GM10266 (cell line): ENCODE results near the gene C2CD2.

ENCODE experiments used
- DNase-seq: peaks from one replicate; pipeline ENCODE4 v3.0.0; 2012; ENCODE audit errors: extremely low spot score
- TF ChIP-seq, protein P1 (sequence below): IDR thresholded peaks from 2 replicates; pipeline ENCODE4 v1.5.1; 2012; ENCODE audit warnings: mild to moderate bottlenecking, low read depth; ENCODE audit not compliant: control insufficient read depth, insufficient read depth; ENCODE audit errors: missing control alignments

The C2CD2 gene

GRCh38 chr21:41850085-41850484, 103.7 kb downstream of the C2CD2 start:
- TF ChIP-seq, protein P1, sequence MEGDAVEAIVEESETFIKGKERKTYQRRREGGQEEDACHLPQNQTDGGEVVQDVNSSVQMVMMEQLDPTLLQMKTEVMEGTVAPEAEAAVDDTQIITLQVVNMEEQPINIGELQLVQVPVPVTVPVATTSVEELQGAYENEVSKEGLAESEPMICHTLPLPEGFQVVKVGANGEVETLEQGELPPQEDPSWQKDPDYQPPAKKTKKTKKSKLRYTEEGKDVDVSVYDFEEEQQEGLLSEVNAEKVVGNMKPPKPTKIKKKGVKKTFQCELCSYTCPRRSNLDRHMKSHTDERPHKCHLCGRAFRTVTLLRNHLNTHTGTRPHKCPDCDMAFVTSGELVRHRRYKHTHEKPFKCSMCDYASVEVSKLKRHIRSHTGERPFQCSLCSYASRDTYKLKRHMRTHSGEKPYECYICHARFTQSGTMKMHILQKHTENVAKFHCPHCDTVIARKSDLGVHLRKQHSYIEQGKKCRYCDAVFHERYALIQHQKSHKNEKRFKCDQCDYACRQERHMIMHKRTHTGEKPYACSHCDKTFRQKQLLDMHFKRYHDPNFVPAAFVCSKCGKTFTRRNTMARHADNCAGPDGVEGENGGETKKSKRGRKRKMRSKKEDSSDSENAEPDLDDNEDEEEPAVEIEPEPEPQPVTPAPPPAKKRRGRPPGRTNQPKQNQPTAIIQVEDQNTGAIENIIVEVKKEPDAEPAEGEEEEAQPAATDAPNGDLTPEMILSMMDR, result no peak
- DNase-seq, result no peak

DNA sequence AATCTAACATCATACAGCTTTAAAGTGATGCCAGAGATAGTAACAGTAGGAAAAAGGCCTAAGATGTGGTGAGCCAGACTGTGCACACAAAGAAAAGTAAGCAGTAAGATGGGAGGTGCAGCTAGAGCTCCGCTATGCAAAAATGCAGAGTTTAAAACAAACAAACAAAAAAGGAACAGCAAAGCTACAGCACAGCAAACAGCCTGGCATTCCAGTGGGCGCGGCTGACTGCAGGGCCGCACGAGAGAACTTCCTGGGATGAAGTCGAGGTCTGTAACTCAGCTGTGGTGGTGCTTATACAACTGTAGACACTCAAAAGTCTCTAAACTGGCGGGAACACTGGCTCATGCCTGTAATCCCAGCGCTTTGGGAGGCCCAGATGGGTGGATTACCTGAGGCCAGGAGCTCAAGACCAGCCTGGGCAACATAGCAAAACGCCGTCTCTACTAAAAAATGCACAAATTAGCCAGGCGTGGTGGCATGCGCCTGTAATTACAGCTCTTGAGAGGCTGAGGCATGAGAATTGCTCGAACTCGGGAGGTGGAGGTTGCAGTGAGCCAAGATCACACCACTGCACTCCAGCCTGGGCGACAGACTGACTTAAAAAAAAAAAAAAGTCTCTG, 104.7 kb downstream of the C2CD2 start:
- DNase-seq, result no peak
- TF ChIP-seq, protein P1, result no peak

DNA sequence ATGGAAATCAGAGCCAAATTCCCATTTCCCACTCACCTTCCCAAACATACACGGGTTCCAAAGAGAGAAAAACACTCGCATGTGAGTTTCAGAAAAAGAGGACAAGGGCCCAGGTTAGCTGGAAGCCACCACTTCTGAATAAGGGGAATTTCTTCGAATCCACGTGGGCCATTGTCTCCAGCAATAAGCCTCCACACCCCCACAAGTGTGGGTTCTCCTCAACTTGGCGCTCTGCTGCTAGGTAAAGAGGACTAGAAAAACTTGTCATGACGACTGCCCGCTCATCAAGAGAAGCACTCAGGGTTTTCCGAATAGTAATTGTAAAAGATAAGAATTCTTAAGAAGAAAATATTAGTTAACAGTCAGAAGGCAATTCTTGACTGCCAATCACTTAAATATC, 105.3 kb downstream of the C2CD2 start:
- TF ChIP-seq, protein P1, result no peak
- no peak for DNase-seq

DNA sequence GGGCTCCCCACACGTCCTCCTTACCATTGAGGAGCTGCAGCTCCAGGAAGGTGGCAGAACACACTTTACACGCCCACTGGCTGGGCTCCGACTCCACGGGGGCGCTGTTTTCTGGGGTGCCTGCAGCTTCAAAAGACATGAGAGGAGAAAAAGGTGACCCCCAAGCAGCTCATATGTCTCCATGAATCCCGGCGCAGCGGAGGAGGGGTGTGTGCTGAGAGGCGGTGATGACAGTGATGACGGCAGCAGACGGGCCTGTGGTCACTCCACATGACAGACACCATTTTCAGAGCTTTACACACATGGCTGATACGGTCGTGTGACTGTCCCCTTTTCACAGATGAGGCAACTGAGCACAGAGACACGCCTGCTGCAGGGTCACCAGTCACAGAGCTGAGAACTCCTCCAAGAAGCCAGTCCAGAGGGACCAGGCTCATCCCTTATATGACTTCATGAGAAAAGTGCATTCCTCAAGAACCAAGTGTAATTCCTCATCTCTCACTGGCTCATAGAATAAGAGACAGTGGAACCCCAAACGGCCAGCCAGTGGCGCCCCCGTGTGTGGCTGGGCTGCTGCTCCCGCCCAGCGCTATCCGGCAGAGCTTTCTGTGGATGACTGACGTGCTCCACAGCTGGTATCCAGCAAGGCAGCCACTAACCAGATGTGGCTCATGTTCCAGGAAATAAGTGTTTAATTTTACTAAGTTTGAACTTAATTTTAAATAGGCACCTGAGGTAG, 106.6 kb downstream of the C2CD2 start:
- DNase-seq, result no peak
- TF ChIP-seq, protein P1, result no peak

DNA sequence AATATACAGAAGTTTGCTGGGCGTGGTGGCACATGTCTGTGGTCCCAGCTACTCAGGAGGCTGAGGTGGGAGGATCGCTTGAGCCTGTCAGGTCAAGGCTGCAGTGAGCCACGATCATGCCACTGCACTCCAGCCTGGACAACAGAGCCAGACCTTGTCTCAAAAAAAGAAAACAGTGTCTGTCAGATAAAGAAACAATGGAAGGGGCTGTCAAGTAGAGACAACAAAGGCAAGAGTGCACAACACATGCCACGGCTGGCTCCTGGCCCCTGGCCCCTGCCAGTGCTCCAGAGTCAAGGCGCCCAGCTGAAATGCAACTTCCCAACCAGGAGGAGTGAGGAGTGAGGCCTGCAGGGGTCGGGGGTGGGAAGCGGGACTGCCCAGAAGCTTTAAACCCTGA, 107.3 kb downstream of the C2CD2 start:
- no peak for DNase-seq
- TF ChIP-seq, protein P1, result no peak

GRCh38 chr21:41846033-41846317, 107.8 kb downstream of the C2CD2 start:
- no peak for DNase-seq
- TF ChIP-seq, protein P1, result no peak

DNA sequence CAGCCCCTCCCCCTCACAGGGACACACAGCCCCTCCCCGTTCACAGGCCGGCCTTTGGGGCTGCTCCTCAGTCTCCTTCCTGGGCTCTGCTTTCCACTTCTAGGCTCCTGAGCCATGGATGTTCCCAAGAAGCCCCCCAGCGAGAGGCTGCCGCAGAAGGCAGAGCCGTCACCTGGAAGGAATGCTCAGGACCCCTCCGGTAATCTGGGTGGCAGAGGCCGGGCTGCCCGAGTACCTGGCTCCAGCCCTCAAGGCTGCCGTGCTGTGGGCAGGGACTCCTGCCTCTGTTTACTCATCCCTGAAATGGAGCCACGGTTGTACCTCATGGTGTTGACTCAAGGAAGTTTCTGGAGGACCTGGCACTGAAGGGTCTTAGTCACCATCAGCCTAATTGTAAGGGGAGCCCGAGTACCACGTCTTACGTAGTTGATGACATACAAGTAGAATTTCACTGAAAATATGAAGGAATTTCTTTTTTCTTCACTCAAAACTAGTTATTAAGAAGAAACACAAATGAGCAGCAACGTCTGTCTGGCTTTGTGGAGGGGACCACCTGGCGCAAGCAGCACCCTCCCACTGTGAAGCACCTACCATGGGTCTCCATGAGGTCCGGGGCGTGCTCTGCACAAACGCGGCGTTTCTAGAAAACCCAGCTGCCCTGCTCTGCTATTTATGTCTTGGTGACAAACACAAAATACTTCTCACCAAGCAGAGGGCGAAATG, 108.3 kb downstream of the C2CD2 start:
- DNase-seq, result no peak
- TF ChIP-seq, protein P1, result no peak
